CD4-positive, alpha-beta T cell treated with Interleukin-6 for 4 hours (primary cell): ENCODE measurements around the gene ERN1.

ENCODE experiments used
- DNase-seq: peaks from one replicate; pipeline ENCODE4 v3.0.0-alpha.2; 2020; ENCODE audit warnings: mixed read lengths

Gene ERN1

DNA sequence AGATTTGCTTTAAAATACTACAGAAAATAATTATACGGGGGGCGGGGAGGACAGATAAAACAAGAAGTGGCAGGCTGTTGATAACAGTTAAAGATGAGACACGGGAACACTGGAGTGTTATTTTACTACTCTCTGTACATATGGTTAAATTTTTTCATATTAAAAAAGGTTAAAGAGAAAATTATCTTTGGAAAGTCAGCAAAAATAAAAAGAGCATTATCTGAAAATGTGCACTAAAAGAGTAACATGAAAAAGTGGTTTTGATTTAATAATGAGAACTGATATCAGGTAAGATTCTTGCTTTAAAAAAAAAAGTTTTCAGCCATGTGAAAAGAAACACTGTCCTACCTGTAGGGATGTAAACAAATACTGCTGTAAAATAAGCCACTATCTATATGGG is 46.9 kb downstream of the ERN1 start:
- no peak for DNase-seq

DNA sequence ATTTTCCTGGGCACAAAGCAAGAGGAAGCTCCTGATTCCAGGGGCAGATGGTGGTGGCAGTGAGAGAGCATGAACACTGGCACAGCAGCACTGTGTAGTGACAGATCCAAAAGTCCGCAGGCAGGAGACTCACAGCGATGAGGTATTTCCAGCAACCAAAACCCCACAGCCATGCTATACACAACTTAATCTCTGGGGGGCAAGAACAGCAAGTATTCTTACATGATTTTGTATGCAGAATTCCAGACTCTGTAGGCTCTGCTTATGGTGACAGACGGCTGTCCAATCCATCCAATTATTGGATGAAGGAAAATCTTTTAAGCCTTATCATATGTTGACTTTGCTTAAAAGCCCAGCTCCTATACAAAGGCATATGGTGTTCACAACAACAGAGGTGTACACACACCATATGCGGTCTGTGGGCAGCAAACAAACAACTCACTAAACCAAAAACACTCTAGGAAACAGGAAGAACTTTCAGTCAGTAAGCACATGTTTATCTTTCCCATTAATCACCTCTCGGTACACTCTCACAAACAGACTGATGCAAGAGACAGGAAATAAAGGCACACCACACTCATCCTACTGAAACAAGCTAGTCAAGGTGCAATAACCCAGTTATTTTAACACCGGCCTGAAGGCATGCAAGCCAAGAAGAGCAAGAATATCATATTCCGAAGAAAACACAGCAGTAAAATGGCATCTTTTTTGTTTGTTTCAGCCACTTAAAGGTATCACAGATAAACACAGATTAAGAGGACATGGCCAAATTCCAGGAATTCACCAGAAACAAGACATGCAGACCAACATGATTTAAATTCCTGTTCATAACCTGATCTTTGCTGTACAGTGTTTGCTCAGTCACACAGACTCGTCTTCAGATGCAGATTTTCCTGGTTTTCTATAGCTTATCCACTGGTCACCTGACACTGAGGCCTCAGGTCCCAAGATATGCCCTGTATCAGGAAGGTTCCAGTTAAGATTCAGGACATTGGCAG is 47.8 kb downstream of the ERN1 start:
- peak; percentile 52 for DNase-seq

DNA sequence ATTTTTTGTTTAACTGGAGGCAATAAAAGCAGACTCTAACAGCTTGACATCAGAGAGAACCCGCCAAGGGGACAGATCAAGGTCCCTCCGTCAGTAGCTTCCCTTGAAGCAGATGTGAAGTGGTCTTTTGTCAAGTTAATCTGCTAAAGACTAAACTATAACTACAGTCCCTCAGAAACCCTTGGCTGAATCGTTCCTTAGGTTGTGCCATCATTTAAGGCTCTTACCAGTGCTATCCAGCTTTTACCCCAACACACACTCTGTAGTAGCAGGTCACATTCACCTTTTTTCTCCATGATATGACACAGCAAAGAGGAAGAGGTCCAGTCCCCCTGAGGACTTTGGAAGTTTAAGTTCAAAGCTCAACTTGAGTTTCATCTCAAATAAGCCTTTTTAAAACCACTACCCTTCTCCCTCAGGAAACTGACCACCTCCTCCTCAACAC is 49.7 kb downstream of the ERN1 start:
- DNase-seq: no peak

DNA sequence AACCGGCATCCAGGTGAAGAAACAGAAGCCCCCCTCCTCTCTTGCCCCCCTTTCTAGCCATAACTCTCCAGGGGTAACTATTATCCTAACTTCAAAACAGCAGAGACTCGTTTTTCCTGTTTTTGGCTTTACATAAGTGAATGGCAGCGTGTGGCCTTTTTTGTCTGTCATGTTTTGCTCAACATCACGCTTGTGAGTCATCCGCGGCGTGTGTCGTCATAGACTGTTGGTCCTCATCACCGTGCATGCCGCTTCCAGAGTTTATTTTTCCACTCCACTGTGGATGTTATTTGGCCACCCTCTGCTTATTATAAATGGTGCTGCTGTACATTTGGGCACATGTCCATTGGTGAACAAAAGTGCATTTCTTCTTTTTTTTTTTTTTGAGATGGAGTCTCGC is 52.6 kb downstream of the ERN1 start:
- no peak for DNase-seq

DNA sequence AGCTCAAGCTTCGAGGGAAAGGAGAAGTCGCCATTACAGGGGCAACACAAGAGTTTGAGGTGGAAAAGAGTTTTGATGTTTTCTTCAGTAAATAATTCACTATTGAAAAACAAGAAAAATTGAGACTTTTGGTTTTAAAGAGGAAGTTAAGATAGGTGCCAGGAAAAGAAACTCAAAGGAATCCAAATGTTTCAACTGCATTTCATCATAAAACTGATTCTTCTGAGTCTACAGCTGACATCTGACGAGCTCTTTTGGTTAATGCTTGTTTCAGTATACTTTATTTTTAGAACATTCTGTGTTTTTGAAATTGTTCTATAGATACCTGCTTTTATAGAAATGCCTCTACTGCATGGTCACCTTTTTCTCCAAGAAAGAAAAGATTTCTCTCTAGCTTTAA is 54.0 kb downstream of the ERN1 start:
- DNase-seq: no peak

DNA sequence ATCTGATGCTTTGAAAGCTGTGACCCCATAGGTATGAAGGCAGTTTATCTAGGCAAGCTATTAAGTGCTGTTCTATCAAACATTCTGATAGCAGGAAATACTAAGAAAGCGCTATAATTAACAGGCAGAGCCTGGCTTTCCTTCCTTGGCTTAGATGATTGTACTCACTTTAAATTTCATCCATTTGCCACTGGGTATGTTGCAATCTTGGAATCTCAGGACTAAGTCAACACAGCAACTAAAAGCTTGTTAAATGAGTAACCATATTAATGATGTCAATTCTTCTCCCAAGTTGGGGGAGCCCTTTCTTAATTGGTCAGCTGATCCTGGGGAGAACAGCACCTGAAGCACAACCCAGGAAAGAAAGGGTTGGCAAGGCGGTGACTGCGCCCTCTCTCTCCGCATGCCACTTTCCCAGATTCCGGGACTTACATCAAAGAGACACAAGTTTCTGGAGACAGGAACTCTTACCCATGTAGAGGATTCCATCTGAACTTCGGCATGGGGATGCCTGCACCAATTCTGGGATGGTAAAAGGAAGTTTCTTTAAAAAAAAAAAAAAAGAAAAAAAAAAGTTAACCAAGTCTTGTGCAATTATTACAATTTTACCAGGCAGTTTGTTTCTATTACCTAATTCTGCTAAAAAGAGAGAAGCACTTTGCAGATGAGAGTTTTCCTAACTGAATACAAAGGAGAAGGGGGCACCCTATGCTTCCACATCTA is 55.1 kb downstream of the ERN1 start:
- no peak for DNase-seq

DNA sequence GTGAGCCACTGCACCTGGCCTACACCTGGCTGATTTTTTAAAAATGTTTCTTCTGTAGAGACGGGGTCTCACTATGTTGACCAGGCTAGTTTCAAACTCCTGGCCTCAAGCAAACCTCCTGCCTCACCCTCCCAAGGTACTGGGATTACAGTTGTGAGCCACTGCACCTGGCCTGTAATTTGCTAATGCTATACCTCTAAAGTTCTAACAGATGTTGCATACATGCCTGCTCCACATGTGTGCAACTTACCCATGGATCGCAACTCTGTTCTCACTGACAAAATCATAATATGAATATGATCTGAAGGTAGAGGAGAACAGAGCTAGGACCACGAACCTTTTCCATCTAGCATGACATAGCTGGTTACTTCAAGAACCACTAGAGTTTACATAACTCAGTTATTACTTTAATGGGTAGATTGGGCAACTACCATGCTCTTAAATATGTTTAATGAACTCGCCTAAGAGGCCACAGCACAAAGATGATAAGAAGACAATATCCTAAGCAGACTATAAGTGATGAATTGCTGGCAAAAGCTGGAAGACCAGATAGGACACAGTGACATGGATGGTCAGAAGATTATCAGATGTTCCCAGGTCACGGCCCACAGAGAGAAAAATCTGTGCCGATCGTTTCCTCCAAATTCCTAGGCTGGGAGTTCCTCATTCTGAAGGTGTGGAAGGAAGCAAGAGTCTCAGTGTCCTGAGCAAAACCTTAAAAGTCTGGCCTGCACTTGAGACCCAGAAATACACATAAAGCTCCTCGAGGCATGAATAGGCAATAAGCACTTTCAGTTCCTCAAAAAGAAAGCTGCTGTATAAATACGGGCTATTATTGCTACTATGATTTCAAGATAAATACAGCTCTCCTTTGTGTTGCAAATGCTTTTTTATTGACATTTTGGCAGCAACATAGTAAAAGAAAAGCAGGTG is 55.9 kb downstream of the ERN1 start:
- DNase-seq: no peak

DNA sequence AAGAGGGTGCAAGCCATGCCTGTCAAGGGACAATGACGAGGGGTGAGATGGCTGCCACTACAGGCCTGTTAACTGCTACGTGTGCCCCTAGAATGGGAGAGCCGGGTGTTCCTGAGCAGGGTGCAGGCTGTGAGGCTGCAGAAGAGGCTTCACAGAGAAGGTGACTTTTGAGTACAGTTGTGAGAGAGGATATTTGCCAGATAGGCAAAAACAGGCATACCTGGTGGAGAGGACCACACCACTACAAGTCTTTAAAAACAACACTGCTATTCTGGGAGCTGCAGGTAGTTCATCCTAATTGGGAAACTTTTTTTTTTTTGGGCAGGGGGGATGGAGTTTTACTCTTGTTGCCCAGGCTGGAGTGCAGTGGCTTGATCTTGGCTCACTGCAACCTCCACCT is 58.8 kb downstream of the ERN1 start:
- no peak for DNase-seq

DNA sequence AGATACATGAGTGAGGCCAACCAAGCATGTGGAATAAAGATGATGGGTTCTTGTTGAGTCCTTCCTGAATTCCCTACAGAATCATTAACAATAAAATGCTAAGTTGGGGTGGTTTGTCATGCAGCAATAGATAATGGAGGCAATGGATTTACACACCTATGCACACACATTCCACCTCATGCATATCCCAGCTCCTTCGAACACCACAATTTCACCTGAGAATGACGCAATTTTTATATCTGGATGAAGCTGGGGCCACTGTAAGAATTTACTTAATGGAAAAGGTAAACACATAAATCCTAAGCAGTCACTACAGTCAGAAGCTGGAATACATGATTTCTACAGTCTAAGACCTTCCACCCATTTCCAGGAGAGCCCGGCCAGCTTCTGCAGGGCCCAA is 59.7 kb downstream of the ERN1 start:
- DNase-seq: no peak

DNA sequence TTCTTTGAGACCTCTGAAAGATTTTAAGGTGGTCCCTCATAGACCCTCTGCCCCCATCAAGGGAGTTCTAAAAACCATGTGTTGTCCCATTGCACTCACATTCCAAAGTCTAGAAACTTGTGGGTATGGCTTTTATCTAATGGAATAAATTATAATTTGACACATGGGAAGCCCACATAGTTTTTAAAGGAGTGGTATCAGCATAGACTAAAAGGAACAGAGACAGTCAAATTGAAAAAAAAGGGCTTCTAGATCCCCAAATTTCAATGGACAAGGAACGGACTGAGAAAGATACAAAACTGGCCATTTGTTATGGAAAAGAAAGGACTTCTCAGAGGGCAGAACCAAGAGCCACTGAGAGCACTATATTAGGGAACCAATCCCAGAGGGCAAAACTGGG is 60.8 kb downstream of the ERN1 start:
- no peak for DNase-seq

DNA sequence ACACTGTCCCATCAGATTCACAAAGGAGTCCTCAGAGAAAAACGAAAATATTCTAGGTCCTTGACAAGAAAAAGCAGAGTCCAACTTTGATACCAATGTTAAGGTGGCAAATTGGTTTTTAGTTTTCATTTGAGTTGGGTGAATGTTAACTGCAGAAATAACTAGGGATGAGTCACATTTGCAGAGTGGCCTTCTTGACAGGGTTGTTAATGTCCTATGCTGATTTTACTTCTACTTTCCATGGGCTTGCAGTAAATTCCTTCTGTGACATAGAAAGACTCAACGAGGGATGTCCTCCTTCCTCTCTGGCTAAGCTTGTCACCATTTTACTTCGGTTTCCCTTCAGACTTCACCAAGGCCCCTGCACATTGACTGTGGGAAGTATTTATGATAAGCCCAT is 62.3 kb downstream of the ERN1 start:
- DNase-seq: no peak

DNA sequence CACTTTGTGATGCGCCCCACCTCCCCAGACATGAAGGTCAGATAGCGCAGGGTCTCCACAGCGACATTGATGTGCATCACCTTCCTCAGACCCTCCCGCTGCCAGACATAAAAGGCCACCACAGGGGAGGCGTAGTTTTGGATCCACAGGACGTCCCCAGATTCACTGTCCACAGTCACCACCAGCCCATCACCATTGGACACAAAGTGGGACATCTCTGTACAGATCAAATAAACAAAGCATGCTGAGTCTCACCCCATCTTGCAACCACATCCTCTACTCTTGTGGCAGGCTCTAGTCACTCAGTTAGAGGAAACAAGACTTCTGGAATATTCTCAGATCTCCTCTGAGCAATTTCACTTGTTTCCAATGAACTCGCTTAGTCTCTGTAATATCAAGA is 63.2 kb downstream of the ERN1 start:
- DNase-seq: peak; percentile 54

DNA sequence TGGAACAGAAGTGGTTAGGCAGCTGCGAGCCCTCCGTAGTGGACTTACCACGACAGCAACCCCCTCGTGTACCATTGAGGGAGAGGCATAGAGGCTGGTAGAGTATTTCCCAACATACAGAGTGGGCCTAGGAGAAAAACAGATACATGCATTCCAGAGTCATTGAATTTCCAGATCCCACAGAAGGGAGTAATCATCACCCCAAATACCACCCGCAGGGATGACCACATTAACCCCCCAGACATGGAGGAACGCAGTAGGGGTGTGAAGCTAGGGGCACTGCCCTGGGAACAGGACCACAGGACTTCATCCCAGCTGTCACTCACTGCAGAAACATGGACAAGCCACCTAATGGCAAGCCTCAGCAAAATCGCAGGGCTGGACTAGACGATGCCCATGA is 64.8 kb downstream of the ERN1 start:
- no peak for DNase-seq

DNA sequence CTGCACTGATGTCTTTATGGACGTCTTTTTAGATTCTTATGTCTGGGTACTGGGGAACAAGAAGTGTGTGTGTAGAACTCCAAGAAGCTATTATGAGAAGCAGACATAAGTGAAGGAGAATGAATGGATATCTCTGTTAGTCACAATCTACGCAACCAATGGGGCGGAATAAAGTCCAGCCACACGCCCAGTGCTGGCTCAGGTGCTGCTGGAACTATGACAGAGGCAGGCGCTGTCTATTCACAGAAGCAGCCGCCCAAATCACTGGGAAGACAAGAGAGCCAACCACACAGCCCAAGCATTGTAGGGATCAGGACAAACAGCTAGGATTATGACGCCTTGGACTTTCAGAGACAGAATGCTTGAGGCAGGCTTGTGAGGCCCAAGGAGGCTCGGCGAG is 65.6 kb downstream of the ERN1 start:
- DNase-seq: no peak

DNA sequence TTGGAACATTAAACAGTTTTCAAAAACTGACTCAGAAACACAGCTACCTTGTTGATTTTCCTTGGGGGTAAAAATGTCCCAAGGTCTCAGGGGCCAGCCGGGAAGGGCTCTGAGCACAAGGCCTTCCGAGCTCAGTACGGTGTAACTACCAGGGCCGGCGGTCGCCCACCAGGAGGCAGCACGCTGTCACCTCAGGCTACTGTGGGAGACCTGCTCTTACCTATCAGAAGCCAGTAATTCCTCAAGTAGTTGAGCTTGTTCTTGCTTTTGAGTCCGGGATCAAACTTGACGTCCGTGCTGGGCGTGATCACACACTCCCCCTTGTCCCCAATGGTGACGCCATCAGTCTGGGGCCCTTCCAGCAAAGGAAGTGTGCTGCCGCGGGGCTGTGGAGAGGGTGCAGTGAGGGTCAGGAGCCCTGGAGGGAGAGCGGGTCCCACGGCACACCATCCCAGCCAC is 66.1 kb downstream of the ERN1 start:
- DNase-seq: peak; percentile 70

DNA sequence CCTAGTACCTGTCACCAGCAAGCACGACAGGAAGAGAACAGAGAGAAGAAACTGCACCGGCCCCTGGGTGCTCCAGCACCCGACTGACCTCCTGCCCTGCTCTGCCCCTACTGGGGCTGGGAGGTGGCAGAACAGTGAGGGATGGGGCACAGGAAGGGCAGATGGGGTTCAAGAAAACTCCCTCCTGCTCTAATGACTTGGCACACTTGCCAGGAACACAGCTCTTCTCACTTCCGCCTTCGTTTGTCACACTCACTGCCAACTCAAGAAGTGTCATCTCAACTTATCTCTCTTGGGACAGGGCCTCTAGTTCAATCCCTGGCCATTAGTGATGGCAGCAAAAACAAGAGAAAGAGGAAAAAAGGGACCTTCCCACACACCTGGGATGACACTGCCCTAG is 66.9 kb downstream of the ERN1 start:
- peak; percentile 20 for DNase-seq

DNA sequence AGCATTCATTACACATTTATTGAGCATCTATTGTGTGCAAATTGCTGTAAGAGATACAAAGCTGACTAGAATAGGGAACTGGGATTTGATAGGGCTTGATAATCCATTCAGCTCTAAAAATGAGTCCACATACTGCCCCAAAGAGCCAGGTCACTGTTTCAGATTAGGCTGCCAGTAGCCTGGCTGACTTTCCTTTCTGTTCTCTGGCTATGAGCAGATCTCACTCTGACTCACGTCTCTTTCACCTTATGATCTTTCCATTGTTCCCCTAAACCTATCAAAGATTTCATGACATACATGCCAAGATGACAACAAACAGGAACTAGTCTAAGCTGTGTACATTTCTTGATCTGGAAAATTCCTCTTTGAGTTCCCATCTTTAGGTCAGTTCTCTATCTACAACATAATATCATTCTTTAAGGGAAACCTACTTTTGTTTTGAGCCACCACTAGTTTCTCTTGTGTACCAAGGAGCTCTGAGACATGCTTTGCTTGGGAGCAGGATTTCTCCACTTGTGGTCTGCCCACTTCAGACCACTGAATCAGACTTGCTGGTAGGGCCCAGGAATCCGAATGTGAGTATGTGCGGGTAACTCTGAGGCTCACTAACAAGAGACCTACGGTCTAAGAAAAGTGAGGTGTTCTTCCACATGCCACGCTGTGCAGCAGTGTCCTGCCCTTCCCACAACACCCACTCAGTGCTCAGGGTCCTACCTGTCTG is 68.6 kb downstream of the ERN1 start:
- no peak for DNase-seq

DNA sequence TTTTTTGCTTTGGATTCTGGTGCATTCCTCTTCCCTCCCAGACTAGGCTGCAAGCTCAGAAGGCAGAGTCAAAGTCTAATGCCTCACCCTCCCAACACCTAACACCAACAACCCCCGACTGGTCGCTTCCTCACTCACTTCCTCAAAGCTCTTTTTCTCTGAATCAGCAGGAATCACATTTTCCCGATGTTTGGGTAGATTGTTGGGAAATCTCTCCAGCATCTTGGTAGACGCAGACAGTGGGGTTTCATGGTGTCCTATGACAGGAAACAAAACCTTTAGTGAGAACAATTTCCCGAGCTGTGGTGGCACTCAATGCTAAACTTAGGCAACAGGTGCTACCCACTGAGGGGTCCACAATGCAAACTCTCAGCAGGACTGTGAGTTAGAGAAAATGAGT is 69.6 kb downstream of the ERN1 start:
- no peak for DNase-seq

DNA sequence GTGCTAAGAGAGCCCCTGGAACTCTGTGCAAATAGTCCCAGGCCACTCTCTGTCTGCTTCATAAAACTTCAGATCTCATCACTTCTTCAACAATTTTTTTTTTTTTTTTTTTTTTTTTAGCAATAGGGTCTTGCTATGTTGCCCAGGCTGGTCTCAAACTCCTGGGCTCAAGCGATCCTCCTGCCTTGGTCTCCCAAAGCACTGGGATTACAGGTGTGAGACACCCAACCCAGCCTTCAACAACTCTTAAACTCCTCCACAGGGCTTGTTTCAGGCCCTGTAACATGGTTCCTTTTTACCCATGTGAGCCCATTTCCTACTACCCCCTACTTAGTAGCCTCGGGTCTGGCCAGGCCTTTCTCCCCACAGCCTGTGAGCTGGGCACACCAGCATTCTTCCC is 70.2 kb downstream of the ERN1 start:
- DNase-seq: no peak

DNA sequence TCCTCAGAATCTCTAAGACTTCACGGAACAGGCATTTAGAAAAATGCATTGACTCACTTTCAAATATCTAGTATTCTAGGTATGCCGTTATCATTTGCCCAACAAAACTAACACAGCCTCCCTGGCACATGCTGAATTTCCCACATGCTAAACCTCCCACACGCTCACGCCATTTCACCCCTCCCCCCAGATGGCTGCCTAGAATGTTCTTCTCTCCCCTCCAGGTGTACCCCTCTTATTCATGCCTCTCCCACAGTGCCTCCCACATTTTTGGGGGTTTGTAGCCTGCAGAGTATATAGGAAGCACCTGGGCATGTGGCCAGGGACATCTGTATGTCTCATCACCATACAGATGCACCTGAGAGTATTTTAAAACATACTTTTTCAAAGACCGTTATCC is 71.3 kb downstream of the ERN1 start:
- no peak for DNase-seq

DNA sequence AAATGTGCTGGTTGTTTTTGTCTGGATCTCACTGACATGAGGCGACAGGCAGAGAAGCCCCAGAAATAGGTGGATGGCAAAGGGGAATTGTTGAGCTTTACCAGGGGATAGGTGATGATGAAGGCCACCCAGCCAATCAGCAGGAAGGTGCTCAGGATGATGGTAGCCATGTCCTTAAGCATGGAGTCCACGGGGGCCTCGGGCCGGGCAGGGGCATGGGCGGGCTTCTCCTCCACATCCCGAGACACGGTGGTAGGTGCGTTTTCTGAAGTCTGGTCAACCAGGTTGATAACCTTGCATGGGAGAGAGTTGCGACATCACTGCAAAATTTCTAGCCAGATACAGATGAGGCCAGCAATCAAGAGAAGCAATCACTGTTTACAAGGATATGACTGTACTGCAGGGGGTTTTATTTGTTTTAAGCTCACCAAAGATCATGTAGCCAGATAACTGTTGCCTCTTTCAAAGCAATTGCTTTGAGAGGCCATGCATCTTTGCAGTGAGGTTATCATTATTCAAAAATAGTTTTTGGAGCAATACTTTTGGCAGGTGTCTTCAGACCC is 72.2 kb downstream of the ERN1 start:
- no peak for DNase-seq
